Diencephalon (tissue), 1 donor: ENCODE results near the gene REST. TPM values are rescaled to one million over a fixed set of nuclear protein-coding genes. Genes with fewer than 3 reads are reported as not detected.

Source experiments
- small RNA-seq: library from RNA; depleted of rRNA; stranded (forward); fragments of <200 nt; gene quantifications from one replicate; pipeline ENCODE3, GENCODE V24; 2014
- total RNA-seq: library from RNA; depleted of rRNA; stranded (reverse); fragments of >200 nt; gene quantifications from one replicate; pipeline ENCODE4 v1.2.3, GENCODE V29; 2014

Gene REST, protein sequence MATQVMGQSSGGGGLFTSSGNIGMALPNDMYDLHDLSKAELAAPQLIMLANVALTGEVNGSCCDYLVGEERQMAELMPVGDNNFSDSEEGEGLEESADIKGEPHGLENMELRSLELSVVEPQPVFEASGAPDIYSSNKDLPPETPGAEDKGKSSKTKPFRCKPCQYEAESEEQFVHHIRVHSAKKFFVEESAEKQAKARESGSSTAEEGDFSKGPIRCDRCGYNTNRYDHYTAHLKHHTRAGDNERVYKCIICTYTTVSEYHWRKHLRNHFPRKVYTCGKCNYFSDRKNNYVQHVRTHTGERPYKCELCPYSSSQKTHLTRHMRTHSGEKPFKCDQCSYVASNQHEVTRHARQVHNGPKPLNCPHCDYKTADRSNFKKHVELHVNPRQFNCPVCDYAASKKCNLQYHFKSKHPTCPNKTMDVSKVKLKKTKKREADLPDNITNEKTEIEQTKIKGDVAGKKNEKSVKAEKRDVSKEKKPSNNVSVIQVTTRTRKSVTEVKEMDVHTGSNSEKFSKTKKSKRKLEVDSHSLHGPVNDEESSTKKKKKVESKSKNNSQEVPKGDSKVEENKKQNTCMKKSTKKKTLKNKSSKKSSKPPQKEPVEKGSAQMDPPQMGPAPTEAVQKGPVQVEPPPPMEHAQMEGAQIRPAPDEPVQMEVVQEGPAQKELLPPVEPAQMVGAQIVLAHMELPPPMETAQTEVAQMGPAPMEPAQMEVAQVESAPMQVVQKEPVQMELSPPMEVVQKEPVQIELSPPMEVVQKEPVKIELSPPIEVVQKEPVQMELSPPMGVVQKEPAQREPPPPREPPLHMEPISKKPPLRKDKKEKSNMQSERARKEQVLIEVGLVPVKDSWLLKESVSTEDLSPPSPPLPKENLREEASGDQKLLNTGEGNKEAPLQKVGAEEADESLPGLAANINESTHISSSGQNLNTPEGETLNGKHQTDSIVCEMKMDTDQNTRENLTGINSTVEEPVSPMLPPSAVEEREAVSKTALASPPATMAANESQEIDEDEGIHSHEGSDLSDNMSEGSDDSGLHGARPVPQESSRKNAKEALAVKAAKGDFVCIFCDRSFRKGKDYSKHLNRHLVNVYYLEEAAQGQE
- total RNA-seq, result 11.8 TPM

DNA sequence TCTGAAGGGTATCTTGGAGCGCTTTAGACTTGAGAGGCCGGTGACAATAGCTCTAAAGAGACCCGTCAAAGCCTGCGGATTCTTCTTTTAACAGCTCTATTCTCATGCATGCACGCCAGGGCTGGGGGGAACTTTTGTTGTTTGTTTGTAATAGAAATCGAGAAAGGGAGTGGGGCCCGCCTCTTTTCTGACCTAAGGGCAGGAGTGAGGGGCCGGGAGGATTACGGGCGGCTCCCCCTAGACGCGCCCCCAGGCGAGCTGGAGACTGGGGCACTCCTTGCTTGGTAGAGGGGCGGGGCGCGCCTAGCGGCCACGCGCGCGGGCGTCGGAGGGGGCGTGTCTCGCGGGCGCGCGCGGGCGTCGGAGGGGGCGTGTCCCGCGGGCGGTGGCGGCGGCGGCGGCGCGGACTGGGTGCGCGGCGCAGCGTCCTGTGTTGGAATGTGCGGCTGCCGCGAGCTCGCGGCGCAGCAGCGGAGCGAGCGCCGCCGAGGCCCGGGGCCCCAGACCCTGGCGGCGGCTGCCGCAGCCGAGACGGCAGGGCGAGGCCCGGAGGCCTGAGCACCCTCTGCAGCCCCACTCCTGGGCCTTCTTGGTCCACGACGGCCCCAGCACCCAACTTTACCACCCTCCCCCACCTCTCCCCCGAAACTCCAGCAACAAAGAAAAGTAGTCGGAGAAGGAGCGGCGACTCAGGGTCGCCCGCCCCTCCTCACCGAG is at the start of gene REST:
Gene REST (plus strand): TSS at position 412 of the 717 bp plus-strand sequence. CDS start 2,739 bp downstream, outside the sequence.

DNA sequence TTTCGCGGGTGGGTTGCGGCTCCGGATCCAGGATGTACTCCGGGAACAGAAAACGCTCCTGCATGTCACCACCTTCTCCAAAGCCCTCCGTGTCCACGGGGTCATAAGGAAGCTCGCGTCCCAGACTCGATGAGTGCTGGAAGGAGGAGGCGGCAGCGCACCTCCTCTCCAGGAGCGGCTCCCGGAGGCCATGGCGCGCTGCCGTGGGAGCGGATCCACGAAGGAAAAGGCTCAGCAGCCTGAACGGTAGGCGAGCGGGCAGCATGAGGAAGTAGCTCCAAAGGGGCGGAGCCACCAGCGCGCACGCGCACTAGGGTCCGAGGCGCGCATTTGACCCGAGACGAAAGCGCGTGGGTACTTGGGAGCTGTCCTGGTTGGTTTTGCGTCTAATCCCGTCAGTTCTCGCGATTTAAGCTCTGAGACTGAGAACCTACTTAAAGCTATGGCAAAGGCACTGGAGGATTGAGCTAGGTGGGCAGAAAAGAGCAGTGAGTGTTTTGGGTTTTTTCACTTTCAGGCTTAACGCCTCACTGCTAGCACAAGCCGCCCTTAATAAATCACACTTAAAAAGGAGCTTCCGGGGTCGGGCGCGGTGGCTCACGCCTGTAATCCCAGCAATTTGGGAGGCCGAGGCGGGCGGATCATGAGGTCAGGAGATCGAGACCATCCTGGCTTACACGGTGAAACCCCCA is 69.8 kb downstream of the REST start, which contains the start of gene NOA1:
Gene NOA1 (minus strand): TSS at position 286 of the 692 bp plus-strand sequence. CDS start 21 bp downstream, at position 265.

DNA sequence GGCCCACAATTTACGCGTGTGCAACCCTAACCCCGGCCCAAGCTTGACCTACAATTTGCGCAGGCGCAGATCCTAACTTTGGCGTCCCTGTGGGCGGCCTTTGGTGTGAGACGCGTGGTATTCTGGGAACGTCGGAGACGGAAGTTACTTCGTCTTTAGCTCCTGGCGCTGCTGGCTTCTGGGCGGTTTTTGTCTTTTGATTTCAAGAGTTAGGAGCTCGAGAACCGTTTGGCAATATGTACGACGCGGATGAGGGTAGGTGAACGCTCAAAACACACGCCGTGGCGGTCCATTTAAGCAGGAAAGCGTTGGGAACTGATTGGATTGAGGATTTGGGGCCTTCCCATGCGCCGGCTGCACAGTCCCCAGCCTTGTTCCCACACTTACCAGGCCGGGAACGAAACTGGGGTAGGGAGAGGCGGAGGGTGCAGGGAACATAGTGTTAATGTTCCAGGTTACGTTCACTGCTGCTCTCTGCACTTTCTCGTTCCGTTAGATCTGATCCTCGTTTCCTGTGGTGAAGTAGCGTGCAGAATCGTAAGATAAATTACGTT is 71.1 kb downstream of the REST start, which contains the start of gene POLR2B:
Gene POLR2B (plus strand): TSS at position 147 of the 554 bp plus-strand sequence. CDS start 90 bp downstream, at position 237.

Small RNA genes within 50 kb of the gene (small RNA-seq; reads per million reads assigned to genes)
- gene RNU6-998P, result not detected

Other genes with a start within 250 kb of the REST start
- gene HOPX, start 226.6 kb upstream of the REST start, total RNA-seq, result 65.7 TPM
- gene SPINK2, start 86.2 kb upstream of the REST start, total RNA-seq, result not detected
- gene NOA1, start 69.7 kb downstream of the REST start, total RNA-seq, result 14.1 TPM
- 150 TPM for gene POLR2B, start 71.0 kb downstream of the REST start, total RNA-seq
- 59.1 TPM for gene IGFBP7, start 202.5 kb downstream of the REST start, total RNA-seq